Activated naive CD4-positive, alpha-beta T cell treated with anti-CD3 and anti-CD28 coated beads for 36 hours (primary cell): ENCODE data around the gene PDCD7. TPM values are rescaled to one million over a fixed set of nuclear protein-coding genes. Genes with fewer than 3 reads are reported as not detected.
A peak's percentile ranks its signal among the peaks of the same experiment; 100 is the strongest.
"Not testable (repeated sequence)": the region's sequence is repeated elsewhere in the genome, so short reads cannot be mapped to it uniquely, and the experiment has no call there.

Experiments used
- CTCF ChIA-PET: fragments of 350-600 bp; sonication (Branson Sonifier 250); formaldehyde crosslinking; loops from one replicate; lab custom pipeline; 2021; ENCODE audit warnings: antibody characterized with exemption; lab: Charles Lee
- DNase-seq: peaks from one replicate; pipeline ENCODE4 v3.0.0-alpha.2; 2020
- H3K27ac Mint-ChIP-seq: one replicate; pipeline ENCODE4 v1.8.0; 2021; ENCODE audit warnings: mild to moderate bottlenecking, mixed read lengths
- H3K27me3 Mint-ChIP-seq: one replicate; pipeline ENCODE4 v1.8.0; 2021; ENCODE audit warnings: low read depth, mixed read lengths
- H3K36me3 Mint-ChIP-seq: one replicate; pipeline ENCODE4 v1.8.0; 2021; ENCODE audit warnings: low read depth, mixed read lengths
- H3K4me1 Mint-ChIP-seq: one replicate; pipeline ENCODE4 v1.8.0; 2021; ENCODE audit warnings: low read depth, mixed read lengths
- H3K4me3 Mint-ChIP-seq: one replicate; pipeline ENCODE4 v1.8.0; 2021; ENCODE audit warnings: mild to moderate bottlenecking, moderate library complexity, mixed read lengths
- H3K9me3 Mint-ChIP-seq: one replicate; pipeline ENCODE4 v1.8.0; 2021; ENCODE audit warnings: mixed read lengths
- intact Hi-C: fragments of 100-400 bp; cut with micrococcal nuclease; formaldehyde crosslinking; loops from one replicate; pipeline ENCODE4 v1.15.1; 2023
- total RNA-seq, 2 experiments: library from RNA; stranded (reverse); gene quantifications; one replicate each; pipeline ENCODE4 v1.2.3, GENCODE V29; 2021

The PDCD7 gene, protein sequence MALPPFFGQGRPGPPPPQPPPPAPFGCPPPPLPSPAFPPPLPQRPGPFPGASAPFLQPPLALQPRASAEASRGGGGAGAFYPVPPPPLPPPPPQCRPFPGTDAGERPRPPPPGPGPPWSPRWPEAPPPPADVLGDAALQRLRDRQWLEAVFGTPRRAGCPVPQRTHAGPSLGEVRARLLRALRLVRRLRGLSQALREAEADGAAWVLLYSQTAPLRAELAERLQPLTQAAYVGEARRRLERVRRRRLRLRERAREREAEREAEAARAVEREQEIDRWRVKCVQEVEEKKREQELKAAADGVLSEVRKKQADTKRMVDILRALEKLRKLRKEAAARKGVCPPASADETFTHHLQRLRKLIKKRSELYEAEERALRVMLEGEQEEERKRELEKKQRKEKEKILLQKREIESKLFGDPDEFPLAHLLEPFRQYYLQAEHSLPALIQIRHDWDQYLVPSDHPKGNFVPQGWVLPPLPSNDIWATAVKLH
- 10 to 100 TPM; 28.6 to 31.5 TPM for total RNA-seq

- intact Hi-C loops, result loop anchor here (1.0 to 2.0 kb wide), 2 partner anchors 52 to 163 kb away; partner anchors contain the start of genes CLPX and RNU5A-1
- Mint-ChIP-seq H3K27me3 (no peaks in the 10 kb centered on the region), H3K36me3 (peaks cover 7% of the 10 kb centered on the region), H3K9me3 (peaks cover 10% of the 10 kb centered on the region), H3K27ac (peak within 1 kb of the TSS; percentile 82), H3K4me1 (peaks cover 23% of the 10 kb centered on the region), H3K4me3 (peak within 1 kb of the TSS; percentile 85)
- CTCF ChIA-PET, result no interaction called here
- peak; percentile 90 for DNase-seq
Observed at GRCh38 chr15:65133548-65134200, at the start of gene PDCD7. TSS of gene PDCD7 (minus strand) at chr15:65133808. CDS start at chr15:65133781, 27 bp downstream.

DNA sequence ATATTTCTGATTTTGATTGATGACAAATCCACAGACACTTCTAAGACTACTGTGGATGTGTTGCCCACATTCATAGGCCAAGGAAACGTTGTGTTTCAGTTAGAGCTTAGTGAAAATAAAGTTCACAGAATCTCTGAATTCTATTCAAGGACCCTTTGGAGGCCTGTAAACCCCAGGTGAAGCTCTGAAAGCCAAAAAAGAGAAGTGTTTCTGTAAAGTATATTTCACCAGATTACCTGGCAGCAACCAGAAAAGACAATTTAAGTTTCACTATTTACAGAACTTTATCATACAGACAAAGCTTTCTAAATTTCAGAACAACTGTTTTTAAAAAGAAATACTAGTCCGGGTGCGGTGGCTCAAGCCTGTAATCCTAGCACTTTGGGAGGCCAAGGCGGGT, 48.9 kb upstream of the PDCD7 start:
- Mint-ChIP-seq H3K27ac (no peak overlapping the region), H3K9me3 (no peaks in the 10 kb centered on the region), H3K36me3 (peaks cover 12% of the 10 kb centered on the region), H3K27me3 (no peaks in the 10 kb centered on the region), H3K4me3 (peak overlapping the region; percentile 96), H3K4me1 (peaks cover 31% of the 10 kb centered on the region)
- DNase-seq, result no peak
- CTCF ChIA-PET, result interaction anchor here (0.6 to 1.1 kb wide), 4 partner anchors 8 to 148 kb away, joined by 3 to 4 read pairs (median 3); no protein-coding TSS in a partner anchor
- intact Hi-C loops, result no loop called here

- H3K27ac Mint-ChIP-seq, DNase-seq, H3K9me3 Mint-ChIP-seq, H3K27me3 Mint-ChIP-seq, intact Hi-C loops, H3K4me3 Mint-ChIP-seq: not testable (repeated sequence)
- H3K4me1 Mint-ChIP-seq, result peaks cover 31% of the 10 kb centered on the region
- H3K36me3 Mint-ChIP-seq, result peaks cover 14% of the 10 kb centered on the region
- CTCF ChIA-PET, result interaction anchor here (0.6 to 1.1 kb wide), 4 partner anchors 9 to 148 kb away, joined by 3 to 4 read pairs (median 3); no protein-coding TSS in a partner anchor
Observed at GRCh38 chr15:65181582-65182353, 48.2 kb upstream of the PDCD7 start.

GRCh38 chr15:65180167-65180566, 46.6 kb upstream of the PDCD7 start:
- Mint-ChIP-seq H3K4me1 (peaks cover 26% of the 10 kb centered on the region), H3K27me3 (no peaks in the 10 kb centered on the region), H3K36me3 (peaks cover 23% of the 10 kb centered on the region), H3K27ac (no peak overlapping the region), H3K9me3 (no peaks in the 10 kb centered on the region), H3K4me3 (no peak overlapping the region)
- CTCF ChIA-PET, result interaction anchor here (0.6 to 1.0 kb wide), 2 partner anchors 117 to 158 kb away, joined by 3 to 4 read pairs; no protein-coding TSS in a partner anchor
- intact Hi-C loops, result no loop called here
- DNase-seq, result no peak

DNA sequence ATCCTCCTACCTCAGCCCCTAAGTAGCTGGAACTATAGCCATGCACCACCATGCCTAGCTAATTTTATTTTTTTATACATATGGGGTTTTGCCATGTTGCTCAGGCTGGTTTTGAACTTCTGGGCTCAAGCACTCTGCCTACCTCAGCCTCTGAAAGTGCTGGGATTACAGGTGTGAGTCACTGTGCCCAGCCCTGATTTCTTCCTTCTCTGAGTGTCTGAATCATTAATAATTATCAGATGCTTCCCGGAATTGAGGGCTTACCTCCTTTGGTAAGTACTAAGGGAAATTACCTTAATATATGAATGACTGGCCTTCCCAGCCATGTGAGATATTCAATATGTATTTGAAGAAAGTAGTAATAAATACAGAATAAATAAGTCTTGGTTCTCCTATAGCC, 44.3 kb upstream of the PDCD7 start:
- no peak overlapping the region for H3K4me3 Mint-ChIP-seq
- H3K9me3 Mint-ChIP-seq, result no peaks in the 10 kb centered on the region
- peaks cover 22% of the 10 kb centered on the region for H3K36me3 Mint-ChIP-seq
- H3K27ac Mint-ChIP-seq, result no peak overlapping the region
- CTCF ChIA-PET, result no interaction called here
- intact Hi-C loops, result no loop called here
- no peak for DNase-seq
- H3K4me1 Mint-ChIP-seq, result peaks cover 22% of the 10 kb centered on the region
- H3K27me3 Mint-ChIP-seq, result no peaks in the 10 kb centered on the region

DNA sequence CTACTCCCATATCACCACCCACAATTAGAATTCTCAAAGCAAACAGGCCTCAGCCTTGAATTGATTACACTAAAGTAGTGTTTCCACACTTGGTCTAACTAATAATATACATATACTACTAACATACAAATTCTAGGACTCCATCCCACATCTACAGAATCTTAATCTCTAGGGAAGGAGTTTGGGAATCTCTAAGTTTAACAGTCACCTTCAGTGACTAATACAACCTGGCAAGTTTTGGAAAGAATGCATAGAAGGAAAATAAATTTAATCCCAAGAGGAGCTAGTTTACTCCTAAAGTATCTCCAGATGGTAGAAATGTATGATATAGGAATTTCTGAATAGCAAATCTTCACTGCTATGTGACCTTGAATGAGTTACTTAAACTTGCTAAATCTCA, 42.4 kb upstream of the PDCD7 start:
- no peaks in the 10 kb centered on the region for H3K27me3 Mint-ChIP-seq
- DNase-seq, result no peak
- peaks cover 20% of the 10 kb centered on the region for H3K36me3 Mint-ChIP-seq
- intact Hi-C loops, result no loop called here
- no peak overlapping the region for H3K4me3 Mint-ChIP-seq
- no peak overlapping the region for H3K27ac Mint-ChIP-seq
- CTCF ChIA-PET, result no interaction called here
- peaks cover 12% of the 10 kb centered on the region for H3K4me1 Mint-ChIP-seq
- no peaks in the 10 kb centered on the region for H3K9me3 Mint-ChIP-seq

DNA sequence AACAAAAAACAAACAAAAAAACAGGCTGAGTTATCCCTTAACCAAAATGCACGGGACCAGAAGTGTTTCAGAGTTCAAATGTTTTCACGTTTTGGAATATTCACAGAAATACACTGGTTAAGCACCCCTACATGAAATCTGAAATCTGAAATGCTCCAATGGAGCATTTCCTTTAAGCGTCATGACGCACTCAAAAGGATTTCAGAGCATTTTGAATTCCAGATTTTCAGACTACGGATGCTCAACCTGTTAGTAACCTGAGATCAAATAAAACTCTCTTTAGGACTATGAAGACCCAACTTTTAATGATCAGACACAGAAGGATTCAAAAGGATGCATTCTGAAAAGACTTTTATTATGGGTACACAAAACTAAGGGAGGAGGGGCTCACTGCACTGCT, 41.9 kb upstream of the PDCD7 start:
- no peak overlapping the region for H3K27ac Mint-ChIP-seq
- CTCF ChIA-PET, result no interaction called here
- intact Hi-C loops, result no loop called here
- H3K4me1 Mint-ChIP-seq, result peaks cover 11% of the 10 kb centered on the region
- no peak overlapping the region for H3K4me3 Mint-ChIP-seq
- DNase-seq, result no peak
- H3K9me3 Mint-ChIP-seq, result no peaks in the 10 kb centered on the region
- H3K36me3 Mint-ChIP-seq, result peaks cover 19% of the 10 kb centered on the region
- H3K27me3 Mint-ChIP-seq, result no peaks in the 10 kb centered on the region

GRCh38 chr15:65174509-65174908, 40.9 kb upstream of the PDCD7 start:
- DNase-seq, result no peak
- CTCF ChIA-PET, result no interaction called here
- peaks cover 18% of the 10 kb centered on the region for H3K36me3 Mint-ChIP-seq
- no peaks in the 10 kb centered on the region for H3K27me3 Mint-ChIP-seq
- no peaks in the 10 kb centered on the region for H3K9me3 Mint-ChIP-seq
- H3K27ac Mint-ChIP-seq, result no peak overlapping the region
- intact Hi-C loops, result no loop called here
- peaks cover 6% of the 10 kb centered on the region for H3K4me1 Mint-ChIP-seq
- no peak overlapping the region for H3K4me3 Mint-ChIP-seq

DNA sequence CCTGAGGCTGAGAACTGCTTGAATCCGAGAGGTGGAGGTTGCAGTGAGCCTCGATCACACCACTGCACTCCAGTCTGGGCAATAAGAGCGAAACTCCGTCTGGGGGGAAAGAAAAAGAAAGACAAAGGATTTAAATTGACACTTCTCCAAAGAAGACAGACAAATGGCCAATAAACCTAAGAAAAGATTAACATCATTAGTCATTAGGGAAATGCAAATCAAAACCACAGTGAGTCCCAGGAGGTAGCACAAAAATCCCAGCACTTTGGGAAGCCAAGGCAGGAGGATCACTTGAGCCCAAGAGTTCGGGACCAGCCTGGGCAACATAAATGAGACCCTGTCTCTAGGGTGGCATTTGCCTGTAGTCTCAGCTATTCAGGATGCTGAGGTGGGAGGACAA, 38.9 kb upstream of the PDCD7 start:
- Mint-ChIP-seq H3K36me3 (peaks cover 17% of the 10 kb centered on the region), H3K27me3 (no peaks in the 10 kb centered on the region), H3K4me3 (no peak overlapping the region), H3K27ac (no peak overlapping the region), H3K9me3 (no peaks in the 10 kb centered on the region), H3K4me1 (peaks cover 2% of the 10 kb centered on the region)
- DNase-seq, result no peak
- intact Hi-C loops, result no loop called here
- CTCF ChIA-PET, result interaction anchor here (0.7 kb wide), 1 partner anchor 106 kb away, joined by 7 read pairs; no protein-coding TSS in a partner anchor

DNA sequence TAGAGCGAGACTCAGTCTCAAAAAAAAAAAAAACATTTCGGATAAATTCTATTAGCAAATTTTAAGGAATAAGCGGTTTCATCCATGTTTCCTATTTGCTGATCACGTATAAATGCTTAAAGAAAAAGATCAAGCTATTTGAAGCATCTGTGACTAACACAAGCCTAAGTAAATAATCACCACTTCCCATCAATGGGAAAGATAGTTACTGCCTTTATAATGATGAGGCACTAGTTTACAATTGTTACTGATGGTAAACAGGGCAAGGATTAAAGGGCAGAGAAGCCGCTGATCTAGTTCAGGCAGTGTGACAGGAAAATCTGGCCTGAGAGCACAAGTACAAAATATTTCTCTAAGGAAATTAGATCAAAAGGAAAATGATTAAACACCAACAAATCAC, 37.8 kb upstream of the PDCD7 start:
- intact Hi-C loops, result no loop called here
- no peak overlapping the region for H3K4me3 Mint-ChIP-seq
- H3K4me1 Mint-ChIP-seq, result peaks cover 2% of the 10 kb centered on the region
- H3K36me3 Mint-ChIP-seq, result peaks cover 17% of the 10 kb centered on the region
- CTCF ChIA-PET, result no interaction called here
- H3K9me3 Mint-ChIP-seq, result no peaks in the 10 kb centered on the region
- H3K27me3 Mint-ChIP-seq, result no peaks in the 10 kb centered on the region
- no peak for DNase-seq
- H3K27ac Mint-ChIP-seq, result no peak overlapping the region

DNA sequence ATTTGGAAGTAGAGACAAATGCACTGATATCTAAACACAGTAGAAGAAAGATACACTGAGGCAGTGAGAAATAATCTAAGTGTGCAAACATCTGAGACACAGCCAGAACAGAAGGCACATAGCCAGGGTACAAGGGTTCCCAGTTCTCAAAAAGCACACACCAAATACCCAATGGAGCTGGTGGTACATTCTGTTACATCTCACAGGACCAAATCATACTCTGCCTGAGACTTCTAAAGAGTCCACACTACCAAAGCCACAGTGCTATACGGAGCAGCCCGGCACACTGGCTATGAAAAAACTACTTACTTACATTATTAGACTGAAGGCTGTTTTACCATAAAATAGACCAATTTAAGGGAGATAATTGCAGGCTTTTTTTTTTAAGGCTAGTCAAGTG, 32.3 kb upstream of the PDCD7 start:
- Mint-ChIP-seq H3K9me3 (no peaks in the 10 kb centered on the region), H3K4me3 (no peak overlapping the region), H3K36me3 (peaks cover 9% of the 10 kb centered on the region), H3K27me3 (no peaks in the 10 kb centered on the region), H3K4me1 (no peaks in the 10 kb centered on the region), H3K27ac (no peak overlapping the region)
- CTCF ChIA-PET, result interaction anchor here (0.6 kb wide), 1 partner anchor 41 kb away, joined by 3 read pairs; no protein-coding TSS in a partner anchor
- DNase-seq, result no peak
- intact Hi-C loops, result no loop called here

DNA sequence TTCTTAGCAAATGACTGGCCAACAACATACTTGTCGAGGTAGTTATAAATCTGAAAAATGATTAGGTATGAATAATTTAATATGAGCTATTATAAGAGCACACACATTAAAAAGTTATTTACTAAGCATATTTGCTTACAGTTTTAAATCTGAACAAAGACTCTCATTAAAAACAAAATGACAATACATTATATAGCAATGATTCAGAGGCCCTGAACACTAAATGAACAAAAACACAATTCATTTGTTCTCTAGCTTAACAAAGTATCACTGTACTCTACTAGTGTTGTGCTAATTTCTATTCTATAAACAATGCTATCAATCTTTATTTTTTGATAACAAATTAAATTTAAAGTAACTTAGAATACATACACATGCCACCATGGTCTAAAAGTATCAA, 30.5 kb upstream of the PDCD7 start:
- Mint-ChIP-seq H3K27ac (no peak overlapping the region), H3K27me3 (no peaks in the 10 kb centered on the region), H3K36me3 (peaks cover 7% of the 10 kb centered on the region), H3K4me3 (no peak overlapping the region), H3K4me1 (no peaks in the 10 kb centered on the region), H3K9me3 (no peaks in the 10 kb centered on the region)
- CTCF ChIA-PET, result interaction anchor here (0.6 to 1.5 kb wide), 2 partner anchors 18 to 107 kb away, joined by 3 to 4 read pairs; no protein-coding TSS in a partner anchor
- intact Hi-C loops, result no loop called here
- DNase-seq, result no peak
